GM12873 (cell line): ENCODE results near the gene KLK6.

ENCODE experiments used
- CTCF ChIP-seq: IDR thresholded peaks from 2 replicates; pipeline ENCODE4 v1.5.1; 2012; ENCODE audit warnings: low read depth, mild to moderate bottlenecking, moderate library complexity, low read length, control low read depth; ENCODE audit not compliant: insufficient read depth; ENCODE audit errors: missing control alignments

Gene KLK6

GRCh38 chr19:50928831-50929230 is 40.6 kb downstream of the KLK6 start:
- no peak for TF ChIP-seq CTCF

- TF ChIP-seq CTCF, result no peak
Observed at GRCh38 chr19:50926144-50926543, 43.2 kb downstream of the KLK6 start.

- no peak for TF ChIP-seq CTCF
Observed at GRCh38 chr19:50925734-50926133, 43.7 kb downstream of the KLK6 start.

- TF ChIP-seq CTCF, result no peak
Observed at GRCh38 chr19:50924586-50924985, 44.8 kb downstream of the KLK6 start.

- TF ChIP-seq CTCF, result peak; percentile 89
Observed at GRCh38 chr19:50922317-50922853, 47.0 kb downstream of the KLK6 start.

- no peak for TF ChIP-seq CTCF
Observed at GRCh38 chr19:50921426-50922316, 47.7 kb downstream of the KLK6 start.

- no peak for TF ChIP-seq CTCF
Observed at GRCh38 chr19:50916069-50916468, 53.3 kb downstream of the KLK6 start.
